ENCODE results near the gene SLC18A2.

Gene SLC18A2

DNA sequence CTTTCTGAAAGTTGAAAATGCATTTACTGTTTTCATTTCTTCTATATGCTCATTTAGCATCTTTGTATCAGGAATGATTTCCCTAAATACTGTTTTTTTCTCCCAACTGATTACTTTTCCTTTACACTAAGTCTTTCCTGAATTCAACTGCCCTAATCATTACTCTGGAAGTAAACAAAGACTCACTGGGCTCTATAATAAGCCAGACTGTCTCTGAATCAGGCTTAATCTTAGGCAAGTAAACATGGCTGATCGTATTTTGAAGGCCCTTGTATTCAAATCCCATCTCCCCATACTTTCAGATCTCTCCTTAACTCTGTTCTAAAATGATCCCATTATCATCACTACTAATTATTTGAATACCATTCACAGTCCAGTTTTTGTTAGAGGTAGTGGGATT is 72.7 kb downstream of the SLC18A2 start:
- DNase-seq (ENCODE audit: low spot score), result no peak

DNA sequence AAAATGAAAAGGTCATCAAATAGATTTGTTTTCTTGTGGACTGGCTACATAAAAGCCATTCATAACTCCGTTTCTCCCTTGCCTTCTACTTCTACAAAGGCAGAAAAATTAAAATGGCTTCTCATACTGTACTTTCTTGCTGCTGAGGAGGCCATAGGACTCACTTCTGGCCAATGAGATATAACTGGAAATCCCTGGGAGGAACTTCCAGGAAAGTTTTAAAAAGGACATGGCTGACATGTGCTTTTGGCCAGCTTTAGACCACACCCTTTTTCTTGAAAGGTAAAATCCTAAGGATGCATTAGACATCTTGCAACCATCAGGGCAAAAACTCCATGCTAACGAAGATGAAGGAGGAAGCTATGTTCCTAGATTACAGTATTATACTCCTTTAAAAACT is 75.8 kb downstream of the SLC18A2 start:
- no peak for DNase-seq (ENCODE audit: low spot score)

DNA sequence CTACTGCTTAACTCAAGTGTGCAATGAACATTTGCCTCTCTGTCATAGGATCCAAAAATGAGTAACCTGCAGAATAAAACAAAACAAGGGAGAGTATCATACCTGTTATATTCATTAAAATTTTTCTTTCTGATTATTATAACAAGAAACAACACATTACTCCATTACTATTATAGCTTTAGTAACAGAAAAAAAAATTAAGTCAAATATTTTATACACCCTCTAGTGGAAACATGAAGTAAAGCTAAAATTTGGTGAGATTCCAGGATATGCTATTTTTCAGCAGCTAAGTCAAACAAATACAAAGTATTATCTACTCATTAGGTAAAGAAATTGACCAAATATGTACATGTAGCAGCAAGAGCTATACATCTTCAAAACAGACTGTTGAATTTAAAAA is 78.0 kb downstream of the SLC18A2 start:
- no peak for DNase-seq (ENCODE audit: low spot score)

DNA sequence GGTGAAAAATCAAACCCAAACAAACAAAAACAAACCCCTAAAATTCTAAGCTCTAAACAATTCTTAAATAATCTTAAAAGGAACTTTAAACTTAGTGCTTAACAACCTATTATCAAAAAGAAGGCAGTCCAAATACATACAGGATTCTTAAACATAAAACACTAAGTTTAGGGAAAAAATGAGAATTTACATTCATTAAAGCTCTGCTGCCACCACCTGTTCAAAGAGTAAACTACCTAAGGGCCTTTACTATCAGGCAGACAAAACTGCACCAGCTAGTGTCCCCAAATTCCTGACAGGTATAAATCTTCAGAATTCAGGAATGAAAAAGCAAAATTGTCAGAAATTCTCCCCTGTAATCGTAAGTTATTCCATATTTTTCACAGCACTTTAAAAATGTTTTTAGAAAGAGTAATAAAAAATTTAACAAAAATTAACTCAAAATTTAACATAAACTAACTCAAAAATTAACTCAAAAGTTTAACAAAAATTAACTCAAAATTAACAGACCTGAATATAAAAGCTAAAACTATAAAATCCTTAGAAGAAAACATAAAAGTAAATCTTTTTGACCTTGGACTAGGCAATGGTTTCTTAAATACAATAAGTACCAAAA is 79.2 kb downstream of the SLC18A2 start:
- DNase-seq (ENCODE audit: low spot score), result no peak

DNA sequence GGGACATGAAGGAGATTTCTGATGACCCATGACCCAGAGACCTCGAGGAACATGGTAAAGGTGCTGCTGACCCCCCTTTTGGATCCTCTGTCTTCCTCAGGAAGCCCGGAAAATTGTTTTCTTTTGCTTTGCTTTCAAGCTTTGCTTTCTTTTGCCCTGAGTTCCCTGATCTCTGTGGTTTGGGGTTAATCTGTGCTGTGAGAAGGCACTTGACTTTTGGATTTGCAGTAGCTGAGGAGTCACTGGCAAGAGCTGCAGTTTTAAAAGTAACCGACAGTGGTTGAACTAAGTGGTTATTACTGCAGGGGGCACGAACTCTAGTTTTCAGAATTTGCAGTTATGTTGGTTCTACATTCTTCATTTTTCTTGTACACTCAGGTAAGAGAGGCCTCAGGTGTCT is 81.3 kb downstream of the SLC18A2 start:
- no peak for DNase-seq (ENCODE audit: low spot score)

DNA sequence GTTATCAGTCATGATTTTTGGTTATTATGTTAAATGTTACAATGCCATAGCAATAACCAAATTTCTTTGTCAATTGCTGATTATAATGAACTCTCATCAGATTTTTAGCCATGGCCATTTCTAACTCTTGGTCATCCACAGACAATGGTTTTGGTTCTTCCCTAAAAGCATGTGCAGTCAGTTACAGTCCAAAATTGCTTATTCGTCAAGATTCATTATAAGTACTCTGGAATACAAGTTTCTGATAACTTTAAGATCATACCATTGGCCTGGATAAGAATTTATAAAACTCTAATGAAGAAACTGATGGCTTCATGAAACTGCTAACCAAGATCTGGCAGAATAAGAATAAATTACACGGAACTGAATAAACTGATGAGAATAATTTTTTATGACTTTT is 83.5 kb downstream of the SLC18A2 start:
- no peak for DNase-seq (ENCODE audit: low spot score)

DNA sequence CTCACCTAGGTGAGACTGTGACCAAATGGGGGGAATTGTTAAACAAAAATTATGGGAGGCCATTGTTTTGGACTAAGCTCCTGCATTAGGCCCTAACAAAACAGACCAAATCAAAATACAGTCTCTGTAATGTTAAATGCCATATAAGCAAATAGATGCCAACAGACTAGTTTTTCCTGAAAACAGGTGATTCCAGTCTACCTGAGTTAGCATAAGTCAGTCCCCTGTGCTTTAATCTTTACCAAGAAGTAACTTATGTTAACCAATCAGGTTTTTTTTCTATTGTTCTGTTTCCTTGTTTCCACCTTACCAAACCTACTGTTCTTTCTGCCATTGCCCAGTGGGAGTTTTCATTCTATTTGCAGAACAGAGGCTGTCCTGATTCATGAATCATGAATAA is 86.3 kb downstream of the SLC18A2 start:
- no peak for DNase-seq (ENCODE audit: low spot score)
